Sigmoid colon (tissue), 7 donors: ENCODE measurements around the gene CNN2. TPM values are rescaled to one million over a fixed set of nuclear protein-coding genes. Genes with fewer than 3 reads are reported as not detected.

Source experiments
- DNase-seq: peaks from one replicate; pipeline ENCODE4 v3.0.0-alpha.2; 2019
- H3K27ac ChIP-seq, 4 donors: fragments of 200-600 bp; sonication (generic); one replicate each; pipeline ENCODE4 v1.5.1; 2016 to 2019; ENCODE audit warnings: mild to moderate bottlenecking in 1 of 4
- H3K27me3 ChIP-seq, 3 donors: fragments of 200-600 bp; sonication (generic); one replicate each; pipeline ENCODE4 v1.5.1; 2019; ENCODE audit warnings: mild to moderate bottlenecking in 1 of 3
- H3K36me3 ChIP-seq, 4 donors: fragments of 200-600 bp; sonication (generic); one replicate each; pipeline ENCODE4 v1.5.1; 2016 to 2019
- H3K4me1 ChIP-seq, 4 donors: fragments of 200-600 bp; sonication (generic); one replicate each; pipeline ENCODE4 v1.5.1; 2017 to 2019
- H3K4me3 ChIP-seq, 4 donors: fragments of 200-600 bp; sonication (generic); one replicate each; pipeline ENCODE4 v1.5.1; 2017 to 2019; ENCODE audit warnings: mild to moderate bottlenecking in 2 of 4, moderate library complexity in 1 of 4
- H3K9me3 ChIP-seq, 4 donors: fragments of 200-600 bp in 3 of 4; sonication (generic) in 3 of 4; one replicate each; pipeline versions ENCODE4 v1.5.1 to v1.6.1; 2013 to 2019
- CTCF ChIP-seq, 4 experiments: fragments of 450-650 bp in 3 of 4; fragments of 200-600 bp in 1 of 4; IDR thresholded peaks; one replicate each; pipeline ENCODE4 v1.5.1; 2016 to 2019; ENCODE audit warnings: antibody characterized with exemption in 4 of 4, mild to moderate bottlenecking in 3 of 4, moderate library complexity in 2 of 4
- EP300 ChIP-seq, 4 donors: sonication (generic); formaldehyde crosslinking; IDR thresholded peaks; one replicate each; pipeline ENCODE4 v1.6.1; 2017; ENCODE audit warnings: antibody characterized with exemption in 4 of 4
- POLR2A ChIP-seq, 2 donors: fragments of 450-650 bp; IDR thresholded peaks; one replicate each; pipeline ENCODE4 v1.6.1; 2016; ENCODE audit warnings: antibody characterized with exemption in 2 of 2, mild to moderate bottlenecking in 2 of 2, moderate library complexity in 2 of 2
- POLR2AphosphoS5 ChIP-seq, 4 donors: sonication (generic); formaldehyde crosslinking; IDR thresholded peaks; one replicate each; pipeline ENCODE4 v1.6.1; 2017; ENCODE audit warnings: antibody characterized with exemption in 4 of 4
- WGBS, 2 donors: extraction: QIAGEN DNeasy Blood & Tissue Kit; methylation state at CpG; one replicate each; pipeline ENCODE4 v1.1.7; 2013; 5-methylcytosine and 5-hydroxymethylcytosine counted together
- intact Hi-C: fragments of 100-400 bp; cut with DNase I; formaldehyde crosslinking; loops from one replicate; pipeline ENCODE4 v1.15.1; 2023
- polyA plus RNA-seq, 3 donors: library from polyadenylated mRNA; stranded (reverse); fragments of 200-250 nt; gene quantifications; one replicate each; pipeline ENCODE4 v1.2.3, GENCODE V29; 2013
- total RNA-seq, 4 donors: library from RNA; depleted of rRNA; stranded (reverse); fragments of >200 nt; gene quantifications; one replicate each; pipeline ENCODE4 v1.1.0, GENCODE V29; 2016
- donor health status: healthy with polysubstance abuse.
- donor health status: Bipolar disorder and iron deficiency.
- donor health status: healthy.

CNN2 gene
- total and polyA plus RNA-seq, 7 donors = 25.5 to 115 (median 48.0) TPM

- no peak for DNase-seq
- TF ChIP-seq CTCF (IDR thresholded peaks at IDR 0.05) (no peak), POLR2A (IDR thresholded peaks at IDR 0.05) (no peak), EP300 (IDR thresholded peaks at IDR 0.05) (no peak), POLR2AphosphoS5 (IDR thresholded peaks at IDR 0.05) (no peak)
- H3K36me3 ChIP-seq = no peaks in the 10 kb centered on the region
- no peak overlapping the region for H3K27ac ChIP-seq
- no peaks in the 10 kb centered on the region for H3K4me1 ChIP-seq
- H3K27me3 ChIP-seq = no peaks in the 10 kb centered on the region
- WGBS, 2 donors = 79 to 86% methylated on average over 31 of the region's 31 CpGs
- no peak overlapping the region for H3K4me3 ChIP-seq
- peaks cover 3 to 26% (median 16%) of the 10 kb centered on the region in 4 donors for H3K9me3 ChIP-seq
- intact Hi-C loops = no loop called here
Observed at GRCh38 chr19:1053176-1054101, 27.0 kb downstream of the CNN2 start.

- Histone ChIP-seq H3K36me3 (no peaks in the 10 kb centered on the region), H3K4me3 (no peak overlapping the region), H3K9me3 (peaks cover 3 to 33% (median 19%) of the 10 kb centered on the region in 4 donors), H3K27me3 (no peaks in the 10 kb centered on the region), H3K27ac (no peak overlapping the region), H3K4me1 (no peaks in the 10 kb centered on the region)
- intact Hi-C loops = no loop called here
- DNase-seq = no peak
- TF ChIP-seq CTCF (IDR thresholded peaks at IDR 0.05) = no peak
- no peak for TF ChIP-seq EP300 (IDR thresholded peaks at IDR 0.05)
- no peak for TF ChIP-seq POLR2AphosphoS5 (IDR thresholded peaks at IDR 0.05)
- TF ChIP-seq POLR2A (IDR thresholded peaks at IDR 0.05) = no peak
- WGBS, 2 donors = 93 to 94% methylated on average over 28 of the region's 28 CpGs
Observed at GRCh38 chr19:1054102-1055027, 28.0 kb downstream of the CNN2 start.

DNA sequence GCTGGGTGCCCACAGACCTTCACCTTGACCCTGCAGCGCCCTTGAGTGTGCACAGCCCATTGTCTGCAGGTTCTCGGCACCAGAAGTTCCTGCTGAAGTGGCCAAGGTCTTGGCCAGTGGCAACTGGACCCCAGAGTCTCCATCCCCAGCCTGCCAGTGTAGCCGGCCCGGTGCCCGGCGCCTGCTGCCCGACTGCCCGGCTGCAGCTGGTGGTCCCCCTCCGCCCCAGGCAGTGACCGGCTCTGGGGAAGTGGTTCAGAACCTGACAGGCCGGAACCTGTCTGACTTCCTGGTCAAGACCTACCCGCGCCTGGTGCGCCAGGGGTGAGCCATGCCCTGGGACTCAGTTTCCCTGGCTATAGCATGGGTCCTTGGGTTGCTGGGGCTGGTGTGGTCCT, 28.6 kb downstream of the CNN2 start:
- 94 to 96% methylated on average over 14 of the region's 14 CpGs for WGBS, 2 donors
- Histone ChIP-seq H3K4me3 (no peak overlapping the region), H3K27me3 (no peaks in the 10 kb centered on the region), H3K4me1 (no peaks in the 10 kb centered on the region), H3K9me3 (peaks cover 3 to 39% (median 19%) of the 10 kb centered on the region in 4 donors), H3K27ac (no peak overlapping the region), H3K36me3 (no peaks in the 10 kb centered on the region)
- DNase-seq = no peak
- no peak for TF ChIP-seq POLR2A (IDR thresholded peaks at IDR 0.05)
- no peak for TF ChIP-seq CTCF (IDR thresholded peaks at IDR 0.05)
- no peak for TF ChIP-seq POLR2AphosphoS5 (IDR thresholded peaks at IDR 0.05)
- TF ChIP-seq EP300 (IDR thresholded peaks at IDR 0.05) = no peak
- intact Hi-C loops = no loop called here

GRCh38 chr19:1055886-1056620, 29.6 kb downstream of the CNN2 start:
- Histone ChIP-seq H3K4me3 (no peak overlapping the region), H3K9me3 (peaks cover 3 to 39% (median 19%) of the 10 kb centered on the region in 4 donors), H3K36me3 (no peaks in the 10 kb centered on the region), H3K4me1 (no peaks in the 10 kb centered on the region), H3K27ac (no peak overlapping the region), H3K27me3 (no peaks in the 10 kb centered on the region)
- intact Hi-C loops = no loop called here
- TF ChIP-seq CTCF (IDR thresholded peaks at IDR 0.05) (no peak), POLR2AphosphoS5 (IDR thresholded peaks at IDR 0.05) (no peak), POLR2A (IDR thresholded peaks at IDR 0.05) (no peak), EP300 (IDR thresholded peaks at IDR 0.05) (no peak)
- no peak for DNase-seq
- WGBS, 2 donors = 95 to 96% methylated on average over 20 of the region's 20 CpGs
